ENCODE measurements around the gene MED15. TPM values are rescaled to one million over a fixed set of nuclear protein-coding genes. Genes with fewer than 3 reads are reported as not detected.

Gene MED15
- total RNA-seq, 6 donors from 2014 or later: 64.2 to 170 (median 123) TPM

DNA sequence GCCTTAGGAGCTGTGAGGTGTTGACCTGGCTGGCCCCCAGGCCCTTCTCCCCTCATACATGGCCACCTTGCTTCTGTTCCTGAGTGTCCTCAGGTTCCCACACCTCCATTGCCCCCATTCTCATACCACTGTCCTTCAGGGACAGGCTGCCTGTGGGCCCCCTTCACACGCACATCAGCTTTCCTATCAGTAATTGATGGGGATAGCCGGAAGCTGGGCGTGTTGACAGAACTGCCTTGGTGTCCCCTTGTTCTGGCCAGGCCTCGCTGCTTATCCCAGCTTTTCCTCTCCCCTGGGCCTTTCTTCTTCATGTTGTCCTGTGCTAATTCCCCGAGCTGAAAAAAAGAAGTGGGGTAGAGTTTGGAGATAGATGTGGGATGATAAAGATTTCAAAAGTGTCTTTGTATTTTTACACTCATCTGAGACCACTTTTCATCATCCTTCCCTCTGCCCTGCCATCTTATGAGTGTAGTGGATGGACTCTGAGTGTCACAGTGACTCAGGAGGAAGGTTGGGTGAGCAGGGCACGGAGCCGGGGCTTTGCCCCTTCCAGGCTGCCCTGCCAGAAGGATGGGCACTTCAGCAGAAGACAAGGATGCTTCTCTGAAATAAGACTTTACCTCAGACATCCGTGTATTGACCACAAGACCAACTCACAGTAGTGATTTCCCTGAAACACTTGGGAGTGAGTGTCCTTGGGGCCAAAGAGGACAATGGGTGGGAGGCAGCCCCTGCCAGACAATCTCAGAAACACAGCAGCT lies 42.8 kb downstream of the MED15 start:
- H3K27me3 ChIP-seq: no peaks in the 10 kb centered on the region
- H3K9me3 ChIP-seq: no peaks in the 10 kb centered on the region
- ATAC-seq (ENCODE audit: low FRiP score in 2 of 2) (no peak), DNase-seq (no peak)
- 86 to 89% methylated on average over 8 of the region's 8 CpGs for WGBS, 2 donors
- peaks cover 0 to 36% (median 22%) of the 10 kb centered on the region in 4 donors for H3K36me3 ChIP-seq
- peaks cover 53 to 73% (median 63%) of the 10 kb centered on the region in 4 donors for H3K4me1 ChIP-seq
- H3K27ac ChIP-seq: peak overlapping the region; percentile 78 to 85 (median 82)
- no peak overlapping the region for H3K4me3 ChIP-seq
- TF ChIP-seq POLR2A (IDR thresholded peaks at IDR 0.05) (no peak), POLR2AphosphoS5 (IDR thresholded peaks at IDR 0.05) (no peak), EP300 (IDR thresholded peaks at IDR 0.05) (no peak)
- TF ChIP-seq, protein P1, sequence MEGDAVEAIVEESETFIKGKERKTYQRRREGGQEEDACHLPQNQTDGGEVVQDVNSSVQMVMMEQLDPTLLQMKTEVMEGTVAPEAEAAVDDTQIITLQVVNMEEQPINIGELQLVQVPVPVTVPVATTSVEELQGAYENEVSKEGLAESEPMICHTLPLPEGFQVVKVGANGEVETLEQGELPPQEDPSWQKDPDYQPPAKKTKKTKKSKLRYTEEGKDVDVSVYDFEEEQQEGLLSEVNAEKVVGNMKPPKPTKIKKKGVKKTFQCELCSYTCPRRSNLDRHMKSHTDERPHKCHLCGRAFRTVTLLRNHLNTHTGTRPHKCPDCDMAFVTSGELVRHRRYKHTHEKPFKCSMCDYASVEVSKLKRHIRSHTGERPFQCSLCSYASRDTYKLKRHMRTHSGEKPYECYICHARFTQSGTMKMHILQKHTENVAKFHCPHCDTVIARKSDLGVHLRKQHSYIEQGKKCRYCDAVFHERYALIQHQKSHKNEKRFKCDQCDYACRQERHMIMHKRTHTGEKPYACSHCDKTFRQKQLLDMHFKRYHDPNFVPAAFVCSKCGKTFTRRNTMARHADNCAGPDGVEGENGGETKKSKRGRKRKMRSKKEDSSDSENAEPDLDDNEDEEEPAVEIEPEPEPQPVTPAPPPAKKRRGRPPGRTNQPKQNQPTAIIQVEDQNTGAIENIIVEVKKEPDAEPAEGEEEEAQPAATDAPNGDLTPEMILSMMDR (IDR thresholded peaks at IDR 0.05): no peak

GRCh38 chr22:20550851-20551744 lies 43.7 kb downstream of the MED15 start:
- TF ChIP-seq, protein P1 (IDR thresholded peaks at IDR 0.05): no peak
- TF ChIP-seq POLR2A (IDR thresholded peaks at IDR 0.05) (peak in 1 of 4 donors; percentile 22), POLR2AphosphoS5 (IDR thresholded peaks at IDR 0.05) (no peak), EP300 (IDR thresholded peaks at IDR 0.05) (no peak)
- H3K4me3 ChIP-seq: no peak overlapping the region
- DNase-seq (peak in 1 of 2 donors; percentile 58), ATAC-seq (ENCODE audit: low FRiP score in 2 of 2) (peak; percentile 5 to 67)
- no peaks in the 10 kb centered on the region for H3K27me3 ChIP-seq
- peaks cover 0 to 40% (median 28%) of the 10 kb centered on the region in 4 donors for H3K36me3 ChIP-seq
- peaks cover 53 to 77% (median 67%) of the 10 kb centered on the region in 4 donors for H3K4me1 ChIP-seq
- 49 to 58% methylated on average over 25 to 27 of the region's 27 CpGs for WGBS, 2 donors
- peak overlapping the region; percentile 78 to 85 (median 82) for H3K27ac ChIP-seq
- no peaks in the 10 kb centered on the region for H3K9me3 ChIP-seq

DNA sequence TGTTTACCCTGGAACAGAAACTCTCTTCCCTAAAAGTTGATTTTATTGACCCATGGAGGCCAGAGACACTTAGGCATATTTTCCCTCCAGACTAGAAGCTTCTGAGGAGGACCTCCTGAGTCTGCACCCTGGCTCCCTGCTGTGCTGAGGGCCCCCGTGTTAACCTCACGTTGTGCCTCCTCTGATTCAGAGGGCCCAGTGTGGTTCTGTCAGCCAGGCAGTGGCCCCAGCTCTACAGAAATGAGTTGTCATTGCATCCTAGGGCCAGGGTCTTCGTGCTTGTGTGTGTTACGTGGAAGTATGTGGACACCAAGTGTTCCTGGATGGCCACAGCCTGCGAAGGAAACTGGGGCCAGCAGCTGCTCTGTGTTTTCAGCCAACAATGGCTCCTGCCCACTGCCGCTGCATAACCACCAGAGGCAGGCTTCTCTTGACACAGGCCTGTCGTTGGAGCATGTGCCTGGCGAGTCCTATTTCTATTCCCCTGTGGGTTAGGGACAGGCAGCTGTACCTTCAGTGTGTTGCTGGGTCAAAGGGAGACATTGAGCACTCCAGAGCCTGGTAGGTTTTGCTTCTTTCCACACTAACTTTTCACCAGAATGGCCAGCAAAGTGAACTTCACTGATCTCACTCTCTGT lies 44.5 kb downstream of the MED15 start:
- TF ChIP-seq, protein P1 (IDR thresholded peaks at IDR 0.05): peak in 3 of 6 experiments; percentile 15 to 31 (median 25)
- TF ChIP-seq POLR2AphosphoS5 (IDR thresholded peaks at IDR 0.05): no peak
- Histone ChIP-seq H3K4me3 (no peak overlapping the region), H3K27ac (peak overlapping the region; percentile 78 to 85 (median 82)), H3K4me1 (peaks cover 56 to 75% (median 73%) of the 10 kb centered on the region in 4 donors), H3K36me3 (peaks cover 0 to 48% (median 30%) of the 10 kb centered on the region in 4 donors), H3K9me3 (no peaks in the 10 kb centered on the region), H3K27me3 (no peaks in the 10 kb centered on the region)
- 64 to 75% methylated on average over 2 to 8 of the region's 8 CpGs for WGBS, 2 donors
- DNase-seq (no peak), ATAC-seq (ENCODE audit: low FRiP score in 2 of 2) (peak; percentile 12 to 42)

DNA sequence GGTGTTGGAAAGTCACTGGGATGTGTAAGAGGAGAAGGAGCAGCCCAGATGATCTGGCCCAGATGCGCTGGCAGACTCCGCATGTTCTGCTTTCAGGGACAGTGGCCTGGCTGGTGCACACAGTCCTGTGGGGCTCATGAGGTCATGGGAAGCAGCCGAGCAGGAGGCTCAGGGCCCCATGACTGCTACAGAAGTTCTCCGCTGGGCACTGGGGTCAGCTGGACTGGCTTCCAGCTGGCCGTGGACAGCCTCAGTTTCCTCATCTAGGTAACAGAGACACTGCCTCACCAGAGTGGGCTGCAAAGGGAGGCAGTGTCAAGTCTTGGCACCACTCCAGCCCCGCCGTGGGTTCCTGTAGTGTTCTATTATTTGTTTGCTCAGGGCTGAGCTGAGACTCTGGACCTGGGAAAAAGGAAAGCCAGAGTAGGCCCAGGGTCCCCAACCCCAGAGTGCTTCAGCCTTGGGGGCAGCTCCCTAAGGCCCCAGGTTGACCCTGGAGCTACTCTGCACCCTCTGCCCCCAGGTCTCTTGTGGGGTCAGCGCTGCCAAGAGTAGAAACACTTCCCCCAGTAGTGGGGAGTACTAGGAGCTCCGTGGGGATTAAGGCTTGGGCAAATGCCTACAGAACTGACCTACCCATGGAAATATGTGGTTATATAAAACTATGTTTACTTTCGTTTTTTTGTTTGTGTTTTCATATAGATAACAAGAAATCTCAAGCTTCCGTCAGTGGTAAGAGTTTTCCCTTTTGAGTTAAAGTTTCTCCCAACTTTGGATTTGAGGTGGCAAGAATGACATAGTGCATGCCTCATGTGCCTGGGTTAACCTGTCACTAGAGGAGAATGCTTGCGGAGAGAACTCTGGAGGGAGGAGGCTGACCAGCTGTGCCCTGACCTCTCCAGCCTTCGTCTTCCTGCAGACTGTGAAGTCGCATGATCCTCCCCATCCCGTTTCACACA lies 45.3 kb downstream of the MED15 start:
- peak overlapping the region; percentile 78 to 85 (median 82) for H3K27ac ChIP-seq
- H3K27me3 ChIP-seq: no peaks in the 10 kb centered on the region
- H3K9me3 ChIP-seq: no peaks in the 10 kb centered on the region
- ATAC-seq (ENCODE audit: low FRiP score in 2 of 2) (peak; percentile 52 to 83), DNase-seq (peak in 1 of 2 donors; percentile 50)
- TF ChIP-seq POLR2A (IDR thresholded peaks at IDR 0.05) (no peak), POLR2AphosphoS5 (IDR thresholded peaks at IDR 0.05) (peak; percentile 14 to 45), EP300 (IDR thresholded peaks at IDR 0.05) (peak in 1 of 4 donors; percentile 11)
- TF ChIP-seq, protein P1 (IDR thresholded peaks at IDR 0.05): no peak
- 64 to 65% methylated on average over 11 to 15 of the region's 15 CpGs for WGBS, 2 donors
- H3K36me3 ChIP-seq: peaks cover 0 to 50% (median 31%) of the 10 kb centered on the region in 4 donors
- no peak overlapping the region for H3K4me3 ChIP-seq
- peaks cover 63 to 81% (median 79%) of the 10 kb centered on the region in 4 donors for H3K4me1 ChIP-seq
